ENCODE data around the gene CFAP97D2. TPM values are rescaled to one million over a fixed set of nuclear protein-coding genes. Genes with fewer than 3 reads are reported as not detected.
A peak's percentile ranks its signal among the peaks of the same experiment; 100 is the strongest.

Gene CFAP97D2
- total and polyA plus RNA-seq, 12 donors = not detected

DNA sequence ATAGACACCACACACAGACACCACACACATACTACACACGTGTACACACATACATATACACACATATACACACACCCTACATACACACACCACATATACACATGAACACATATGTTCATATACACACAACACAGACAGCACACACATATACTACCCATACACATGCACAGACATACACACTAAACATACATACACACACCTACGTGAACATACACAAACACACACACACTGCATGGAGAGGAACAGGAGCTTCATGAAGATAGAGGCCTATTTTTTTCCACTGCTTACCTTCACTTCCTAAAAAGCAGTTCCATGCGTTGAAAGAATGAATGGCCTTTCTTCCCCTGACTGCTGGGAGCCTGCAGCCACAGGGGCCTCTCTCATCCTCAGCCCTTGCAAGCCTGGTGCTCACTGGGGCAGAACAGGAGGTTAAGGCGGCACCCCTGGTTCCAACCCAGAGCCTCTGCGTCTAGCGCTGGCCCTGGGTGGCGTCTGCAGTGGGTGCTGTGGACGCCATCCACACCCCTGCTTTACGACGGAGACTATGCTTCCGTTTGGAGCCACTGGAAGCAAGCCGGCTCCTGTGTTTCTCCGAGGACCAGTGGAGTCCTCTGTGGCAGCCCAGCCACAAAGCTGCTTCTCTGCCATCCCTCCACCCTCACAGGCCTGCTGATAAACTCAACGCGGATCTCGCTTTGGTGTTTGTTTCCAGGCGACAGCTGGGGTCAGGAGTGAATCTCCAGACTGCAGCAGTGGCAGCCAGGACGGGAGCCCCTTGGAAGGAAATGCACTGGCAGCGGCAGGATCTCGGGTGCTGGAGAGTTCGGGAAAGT, 44.7 kb upstream of the CFAP97D2 start:
- H3K4me1 ChIP-seq = peaks cover 16 to 31% (median 25%) of the 10 kb centered on the region in 9 donors
- ATAC-seq = no peak
- no peak for TF ChIP-seq CTCF (IDR thresholded peaks at IDR 0.05)
- intact Hi-C loops (cut with DNase I) = loop anchor here in 3 of 10 donors (5.0 to 10.0 kb wide), 4 partner anchors 67 to 140 kb away; no protein-coding TSS in a partner anchor
- H3K9me3 ChIP-seq = no peaks in the 10 kb centered on the region
- 29 to 45% methylated on average over 21 of the region's 21 CpGs for WGBS, 2 donors
- no peaks in the 10 kb centered on the region for H3K36me3 ChIP-seq
- peak overlapping the region in 3 of 10 donors; percentile 22 to 36 (median 28) for H3K27ac ChIP-seq
- no peak overlapping the region for H3K4me3 ChIP-seq
- DNase-seq = no peak
- H3K27me3 ChIP-seq = no peaks in the 10 kb centered on the region

DNA sequence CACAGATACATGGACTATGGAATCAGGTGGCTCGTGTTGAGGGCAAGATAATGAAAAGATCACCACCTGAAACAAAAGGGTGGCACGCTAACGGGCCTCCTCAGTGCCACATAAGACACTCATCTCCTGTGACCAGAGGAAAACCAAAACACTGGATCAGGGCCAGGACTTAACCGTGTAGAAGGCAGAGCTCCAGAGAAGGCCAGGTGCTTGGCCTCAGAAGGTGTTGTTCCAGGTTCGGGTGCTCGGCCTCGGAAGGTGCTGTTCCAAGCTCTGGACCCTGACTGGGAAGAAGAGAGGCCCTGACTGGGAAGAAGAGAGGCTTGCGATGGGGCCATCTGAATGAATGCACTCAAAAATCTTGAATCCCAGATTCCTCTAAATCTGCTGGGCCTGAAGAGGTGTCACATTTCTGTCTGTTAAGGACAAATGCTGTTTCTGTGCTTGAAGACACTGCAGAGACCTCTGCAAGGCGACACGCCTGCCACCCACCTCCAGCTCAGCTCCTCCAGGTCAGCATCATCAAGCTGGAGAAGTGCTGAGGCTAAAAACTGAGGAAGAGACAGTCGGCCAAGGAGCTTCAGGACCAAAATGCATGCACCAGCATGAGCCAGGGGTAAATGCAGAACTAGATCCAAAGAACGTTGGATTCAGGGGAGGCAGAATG, 44.0 kb upstream of the CFAP97D2 start:
- intact Hi-C loops (cut with DNase I) = loop anchor here in 3 of 10 donors (5.0 to 10.0 kb wide), 4 partner anchors 68 to 140 kb away; no protein-coding TSS in a partner anchor
- H3K4me3 ChIP-seq = no peak overlapping the region
- peak overlapping the region in 1 of 10 donors; percentile 36 for H3K27ac ChIP-seq
- ATAC-seq (no peak), DNase-seq (no peak)
- no peaks in the 10 kb centered on the region for H3K36me3 ChIP-seq
- no peak for TF ChIP-seq CTCF (IDR thresholded peaks at IDR 0.05)
- peaks cover 9 to 23% (median 18%) of the 10 kb centered on the region in 9 donors for H3K4me1 ChIP-seq
- 60 to 66% methylated on average over 12 of the region's 12 CpGs for WGBS, 2 donors
- H3K9me3 ChIP-seq = no peaks in the 10 kb centered on the region
- peaks cover 0 to under 1% (median 0%) of the 10 kb centered on the region in 7 donors for H3K27me3 ChIP-seq

DNA sequence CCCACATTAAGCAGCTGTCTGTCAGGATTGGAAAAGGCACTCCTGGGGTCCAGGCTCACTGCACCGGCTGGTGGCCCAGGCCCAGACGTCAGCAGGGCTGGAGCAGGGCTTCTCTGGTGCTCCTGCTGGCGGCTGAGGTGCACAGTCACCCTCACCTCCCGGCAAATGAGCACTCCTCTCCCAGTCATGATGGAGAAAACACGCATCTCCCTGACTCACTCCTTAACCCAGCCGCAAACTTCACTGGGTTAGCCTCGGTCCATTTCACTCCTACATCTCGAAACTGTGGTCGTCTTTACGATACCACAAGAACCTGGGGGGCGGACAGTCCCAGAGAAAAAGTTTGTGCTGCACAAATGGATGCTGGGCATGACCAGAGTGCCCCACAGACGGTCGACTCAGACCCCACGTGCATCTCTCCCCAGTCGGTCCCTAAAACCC, 43.3 kb upstream of the CFAP97D2 start:
- H3K4me3 ChIP-seq = no peak overlapping the region
- no peak for TF ChIP-seq CTCF (IDR thresholded peaks at IDR 0.05)
- ATAC-seq = no peak

GRCh38 chr13:114136576-114136975, 42.5 kb upstream of the CFAP97D2 start:
- TF ChIP-seq CTCF (IDR thresholded peaks at IDR 0.05) = no peak
- no peak for ATAC-seq
- Histone ChIP-seq H3K27ac (no peak overlapping the region), H3K4me3 (no peak overlapping the region), H3K9me3 (no peaks in the 10 kb centered on the region), H3K36me3 (no peaks in the 10 kb centered on the region), H3K4me1 (peaks cover 0 to 14% (median 3%) of the 10 kb centered on the region in 9 donors), H3K27me3 (peaks cover 0 to 7% (median 0%) of the 10 kb centered on the region in 7 donors)
- intact Hi-C loops (cut with DNase I) = loop anchor here in 2 of 10 donors (10.0 kb wide), 2 partner anchors 72 to 142 kb away; no protein-coding TSS in a partner anchor
- no peak for DNase-seq
- WGBS, 2 donors = 90 to 91% methylated on average over 7 of the region's 7 CpGs

More for the DNA sequence above, 43.3 kb upstream of the CFAP97D2 start:
- Histone ChIP-seq H3K27ac (no peak overlapping the region), H3K9me3 (no peaks in the 10 kb centered on the region), H3K4me1 (peaks cover 2 to 18% (median 12%) of the 10 kb centered on the region in 9 donors), H3K27me3 (peaks cover 0 to 7% (median 0%) of the 10 kb centered on the region in 7 donors), H3K36me3 (no peaks in the 10 kb centered on the region)
- WGBS, 2 donors = 94 to 95% methylated on average over 15 of the region's 15 CpGs
- intact Hi-C loops (cut with DNase I) = loop anchor here in 2 of 10 donors (10.0 kb wide), 2 partner anchors 71 to 141 kb away; no protein-coding TSS in a partner anchor
- no peak for DNase-seq
